ENCODE results near the gene GNAL.

DNA sequence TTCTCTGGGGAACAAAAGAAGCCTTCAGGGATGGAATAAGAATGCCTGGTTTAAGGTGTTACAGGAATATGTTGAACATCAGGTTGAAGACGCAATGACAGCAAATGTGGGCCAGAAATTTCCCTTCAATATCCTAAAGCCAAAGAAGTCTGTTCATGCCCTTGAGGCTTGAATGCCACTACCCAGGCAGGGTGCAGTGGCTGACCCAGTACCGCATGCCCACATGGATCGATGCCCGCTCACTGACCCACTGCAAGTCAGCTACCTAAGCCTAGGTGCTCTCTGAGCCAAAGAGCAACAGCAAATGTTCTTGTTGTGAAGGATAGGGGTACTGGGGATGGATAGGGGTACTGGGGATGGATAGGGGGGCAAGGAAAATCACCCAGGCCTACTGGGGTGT is 58.2 kb downstream of the GNAL start:
- TF ChIP-seq CTCF (IDR thresholded peaks at IDR 0.05) (no peak), POLR2A (IDR thresholded peaks at IDR 0.05) (no peak)

All from testis (tissue), 2 donors.